Measurements from ENCODE around the gene STYXL2.

The STYXL2 gene

DNA sequence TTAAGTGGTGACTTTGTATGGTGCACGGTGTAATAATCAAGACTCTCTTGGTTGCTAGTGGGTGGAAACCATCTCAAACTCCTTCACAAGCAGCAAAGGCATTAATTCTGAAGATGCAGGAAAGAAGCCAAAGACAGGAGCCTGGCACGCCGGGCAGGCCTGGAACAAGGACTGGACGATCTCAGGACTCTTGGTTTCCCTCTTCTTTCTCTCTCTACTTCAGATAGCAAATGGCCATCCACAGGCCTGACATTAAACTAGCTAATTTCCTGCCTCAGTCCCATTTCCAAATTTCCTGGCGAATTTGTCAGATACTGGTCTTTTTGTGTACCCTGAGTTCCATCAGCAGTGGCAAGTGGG, 28.2 kb downstream of the STYXL2 start:
- no peak for DNase-seq (ENCODE audit: low spot score)

DNA sequence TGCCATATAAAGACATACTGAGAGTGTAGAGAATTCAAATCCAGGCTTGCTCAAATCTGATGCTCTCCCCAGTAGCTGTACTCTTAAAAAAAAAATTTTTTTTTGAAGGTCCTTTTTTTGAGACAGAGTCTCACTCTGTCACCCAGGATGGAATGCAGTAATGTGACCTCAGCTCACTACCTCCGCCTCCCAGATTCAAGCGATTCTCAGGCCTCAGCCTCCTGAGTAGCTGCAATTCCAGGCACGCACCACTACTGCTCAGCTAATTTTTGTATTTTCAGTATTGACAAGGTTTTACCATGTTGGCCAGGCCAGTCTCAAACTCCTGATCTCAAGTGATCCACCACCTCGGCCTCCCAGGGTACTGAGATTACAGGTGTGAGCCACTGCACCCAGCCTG, 28.7 kb downstream of the STYXL2 start:
- no peak for DNase-seq (ENCODE audit: low spot score)
- Histone ChIP-seq H3K4me1 (ENCODE audit: insufficient read depth, poor library complexity, severe bottlenecking) (no peaks in the 10 kb centered on the region), H3K36me3 (ENCODE audit: low read depth) (no peaks in the 10 kb centered on the region), H3K27ac (ENCODE audit: poor library complexity, severe bottlenecking) (no peak overlapping the region), H3K9me3 (ENCODE audit: severe bottlenecking) (no peaks in the 10 kb centered on the region), H3K27me3 (ENCODE audit: insufficient read depth, poor library complexity, severe bottlenecking) (no peaks in the 10 kb centered on the region), H3K4me3 (ENCODE audit: severe bottlenecking) (no peak overlapping the region)
- ATAC-seq (ENCODE audit: low read depth) = no peak
- TF ChIP-seq CTCF (IDR thresholded peaks at IDR 0.05; ENCODE audit: poor library complexity, severe bottlenecking) = no peak

More for the DNA sequence above, 28.2 kb downstream of the STYXL2 start:
- H3K4me1 ChIP-seq (ENCODE audit: insufficient read depth, poor library complexity, severe bottlenecking) = no peaks in the 10 kb centered on the region
- ATAC-seq (ENCODE audit: low read depth) = no peak; the same call in 2 of the 3 replicates
- no peak overlapping the region for H3K27ac ChIP-seq (ENCODE audit: poor library complexity, severe bottlenecking)
- no peaks in the 10 kb centered on the region for H3K36me3 ChIP-seq (ENCODE audit: low read depth)
- no peak for TF ChIP-seq CTCF (IDR thresholded peaks at IDR 0.05; ENCODE audit: poor library complexity, severe bottlenecking)
- H3K4me3 ChIP-seq (ENCODE audit: severe bottlenecking) = no peak overlapping the region
- H3K9me3 ChIP-seq (ENCODE audit: severe bottlenecking) = no peaks in the 10 kb centered on the region
- no peaks in the 10 kb centered on the region for H3K27me3 ChIP-seq (ENCODE audit: insufficient read depth, poor library complexity, severe bottlenecking)

DNA sequence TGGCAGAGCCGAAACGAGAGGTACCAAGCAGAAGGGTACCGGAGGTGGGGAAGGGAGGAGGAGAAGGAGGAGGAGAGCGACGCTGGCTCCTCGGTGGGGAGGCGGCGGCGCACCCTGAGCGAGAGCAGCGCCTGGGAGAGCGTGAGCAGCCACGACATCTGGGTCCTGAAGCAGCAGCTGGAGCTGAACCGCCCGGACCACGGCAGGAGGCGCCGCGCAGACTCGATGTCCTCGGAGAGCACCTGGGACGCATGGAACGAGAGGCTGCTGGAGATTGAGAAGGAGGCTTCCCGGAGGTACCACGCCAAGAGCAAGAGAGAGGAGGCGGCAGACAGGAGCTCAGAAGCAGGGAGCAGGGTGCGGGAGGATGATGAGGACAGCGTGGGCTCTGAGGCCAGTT, 32.4 kb downstream of the STYXL2 start:
- Histone ChIP-seq H3K27me3 (ENCODE audit: insufficient read depth, poor library complexity, severe bottlenecking) (no peaks in the 10 kb centered on the region), H3K9me3 (ENCODE audit: severe bottlenecking) (no peaks in the 10 kb centered on the region), H3K36me3 (ENCODE audit: low read depth) (no peaks in the 10 kb centered on the region), H3K4me1 (ENCODE audit: insufficient read depth, poor library complexity, severe bottlenecking) (no peaks in the 10 kb centered on the region), H3K27ac (ENCODE audit: poor library complexity, severe bottlenecking) (no peak overlapping the region), H3K4me3 (ENCODE audit: severe bottlenecking) (no peak overlapping the region)
- ATAC-seq (ENCODE audit: low read depth) (no peak), DNase-seq (ENCODE audit: low spot score) (no peak)
- TF ChIP-seq CTCF (IDR thresholded peaks at IDR 0.05; ENCODE audit: poor library complexity, severe bottlenecking) = no peak

- ATAC-seq (ENCODE audit: low read depth) = no peak
- H3K27me3 ChIP-seq (ENCODE audit: insufficient read depth, poor library complexity, severe bottlenecking) = no peaks in the 10 kb centered on the region
- no peak for TF ChIP-seq CTCF (IDR thresholded peaks at IDR 0.05; ENCODE audit: poor library complexity, severe bottlenecking)
These were observed 32.9 kb downstream of the STYXL2 start for GRCh38 chr1:167126811-167127210.

GRCh38 chr1:167127236-167127635, 33.4 kb downstream of the STYXL2 start:
- no peaks in the 10 kb centered on the region for H3K36me3 ChIP-seq (ENCODE audit: low read depth)
- no peak for ATAC-seq (ENCODE audit: low read depth)
- no peak overlapping the region for H3K4me3 ChIP-seq (ENCODE audit: severe bottlenecking)
- H3K9me3 ChIP-seq (ENCODE audit: severe bottlenecking) = no peaks in the 10 kb centered on the region
- no peak for TF ChIP-seq CTCF (IDR thresholded peaks at IDR 0.05; ENCODE audit: poor library complexity, severe bottlenecking)
- no peak overlapping the region for H3K27ac ChIP-seq (ENCODE audit: poor library complexity, severe bottlenecking)
- no peaks in the 10 kb centered on the region for H3K27me3 ChIP-seq (ENCODE audit: insufficient read depth, poor library complexity, severe bottlenecking)
- DNase-seq (ENCODE audit: low spot score) = no peak
- H3K4me1 ChIP-seq (ENCODE audit: insufficient read depth, poor library complexity, severe bottlenecking) = no peaks in the 10 kb centered on the region

More at GRCh38 chr1:167126811-167127210, 32.9 kb downstream of the STYXL2 start:
- Histone ChIP-seq H3K27ac (ENCODE audit: poor library complexity, severe bottlenecking) (no peak overlapping the region), H3K4me3 (ENCODE audit: severe bottlenecking) (no peak overlapping the region), H3K4me1 (ENCODE audit: insufficient read depth, poor library complexity, severe bottlenecking) (no peaks in the 10 kb centered on the region), H3K36me3 (ENCODE audit: low read depth) (no peaks in the 10 kb centered on the region), H3K9me3 (ENCODE audit: severe bottlenecking) (no peaks in the 10 kb centered on the region)
- no peak for DNase-seq (ENCODE audit: low spot score)
